A549 (cell line): ENCODE data around the gene SHKBP1. TPM values are rescaled to one million over a fixed set of nuclear protein-coding genes. Genes with fewer than 3 reads are reported as not detected.

ENCODE experiments used
- ATAC-seq, 2 experiments: fragments of 200-7000 bp in 1 of 2; fragments of >200 bp in 1 of 2; cut with Nextera tagmentation in 1 of 2; cut with Tn5 transposase in 1 of 2; 3 replicates each; pipeline versions ENCODE4 v1.8.0 to v1.9.1; 2018 to 2020; ENCODE audit warnings: mild to moderate bottlenecking in 1 of 2, moderate library complexity in 1 of 2
- CTCF ChIA-PET: fragments of 300-600 bp; sonication (Branson Sonifier 250); formaldehyde crosslinking; extraction: SDS; loops from one replicate; lab custom pipeline; 2021; ENCODE audit warnings: antibody characterized with exemption, inconsistent platforms; lab: Yijun Ruan, JAX
- POLR2A ChIA-PET: fragments of 350-600 bp; formaldehyde crosslinking; extraction: SDS; loops from one replicate; lab custom pipeline; 2021; ENCODE audit warnings: antibody characterized with exemption, inconsistent platforms; lab: Yijun Ruan, JAX
- DNase-seq, 2 experiments: peaks; one replicate each; pipeline versions ENCODE4 v3.0.0 to v3.0.0-alpha.2; 2011 to 2016; ENCODE audit warnings: low read depth in 1 of 2, low spot score in 1 of 2
- FAIRE-seq: peaks from 2 replicates; lab custom pipeline; 2011; peaks lifted over from hg19 to GRCh38; lab: Jason Lieb, UNC
- H3K27ac ChIP-seq, 2 experiments: fragments of >200 bp; sonication (Bioruptor Twin); formaldehyde crosslinking; 3 replicates each; pipeline ENCODE4 v1.5.1; 2016 to 2017
- H3K4me1 ChIP-seq: fragments of >200 bp; sonication (Bioruptor Twin); formaldehyde crosslinking; 3 replicates; pipeline ENCODE4 v1.6.1; 2016
- H3K4me2 ChIP-seq: fragments of >200 bp; sonication (Bioruptor Twin); formaldehyde crosslinking; 3 replicates; pipeline ENCODE4 v1.6.1; 2016
- H3K4me3 ChIP-seq: fragments of >200 bp; sonication (Bioruptor Twin); formaldehyde crosslinking; 3 replicates; pipeline ENCODE4 v1.5.1; 2016
- H3K9me3 ChIP-seq: fragments of >200 bp; sonication (Bioruptor Twin); formaldehyde crosslinking; 3 replicates; pipeline ENCODE4 v1.6.1; 2016
- BHLHE40 ChIP-seq: IDR thresholded peaks from 2 replicates; pipeline ENCODE4 v1.6.1; 2012; ENCODE audit warnings: low read depth, low read length, inconsistent platforms
- CBX2 ChIP-seq: fragments of 200-600 bp; sonication (generic); IDR thresholded peaks from 2 replicates; pipeline ENCODE4 v1.6.1; 2016; ENCODE audit warnings: low read depth, mild to moderate bottlenecking, borderline replicate concordance
- CBX8 ChIP-seq: fragments of 200-600 bp; sonication (generic); IDR thresholded peaks from 2 replicates; pipeline ENCODE4 v1.6.1; 2016
- EHMT2 ChIP-seq: fragments of 200-600 bp; sonication (generic); IDR thresholded peaks from 2 replicates; pipeline ENCODE4 v1.6.1; 2016; ENCODE audit warnings: antibody characterized with exemption, low read depth, mild to moderate bottlenecking, moderate library complexity
- FOSB ChIP-seq: fragments of 250-450 bp; sonication (Bioruptor Pico); IDR thresholded peaks from 2 replicates; pipeline ENCODE4 v1.5.0; 2020; ENCODE audit warnings: mild to moderate bottlenecking, moderate library complexity
- FOSL2 ChIP-seq, 2 experiments: fragments of 450-650 bp in 1 of 2; fragments of >200 bp in 1 of 2; sonication (Bioruptor Twin) in 1 of 2; formaldehyde crosslinking; IDR thresholded peaks; 2 replicates each; pipeline versions ENCODE4 v1.5.0 to v1.6.1; 2016 to 2020; ENCODE audit warnings: mild to moderate bottlenecking in 1 of 2, moderate library complexity in 1 of 2
- GATA3 ChIP-seq: IDR thresholded peaks from 2 replicates; pipeline ENCODE4 v1.6.1; 2012; ENCODE audit warnings: borderline replicate concordance
- HDAC2 ChIP-seq: fragments of 200-600 bp; sonication (generic); IDR thresholded peaks from 2 replicates; pipeline ENCODE4 v1.6.1; 2016
- HEYL ChIP-seq: fragments of 250-450 bp; sonication (Bioruptor Pico); IDR thresholded peaks from 2 replicates; pipeline ENCODE4 v1.8.0; 2021; ENCODE audit warnings: mild to moderate bottlenecking, moderate library complexity
- HOXB5 ChIP-seq: fragments of 250-450 bp; sonication (Bioruptor Pico); IDR thresholded peaks from 2 replicates; pipeline ENCODE4 v1.5.0; 2020; ENCODE audit warnings: mild to moderate bottlenecking, moderate library complexity
- JUNB ChIP-seq: fragments of >200 bp; sonication (Bioruptor Twin); formaldehyde crosslinking; IDR thresholded peaks from 2 replicates; pipeline ENCODE4 v1.6.1; 2016
- KDM1A ChIP-seq: fragments of 200-600 bp; sonication (generic); IDR thresholded peaks from 2 replicates; pipeline ENCODE4 v1.6.1; 2016; ENCODE audit warnings: low read depth, mild to moderate bottlenecking
- MAZ ChIP-seq: fragments of 150-350 bp; IDR thresholded peaks from 2 replicates; pipeline ENCODE4 v1.6.1; 2014; ENCODE audit warnings: antibody characterized with exemption, low read depth, low read length, borderline replicate concordance
- MYC ChIP-seq: IDR thresholded peaks from 2 replicates; pipeline ENCODE4 v1.6.1; 2012; ENCODE audit warnings: mild to moderate bottlenecking, inconsistent platforms, low read length, improper control_type of control experiment, borderline replicate concordance
- NR3C1 ChIP-seq: fragments of >200 bp; sonication (Bioruptor Twin); formaldehyde crosslinking; IDR thresholded peaks from 3 replicates; pipeline ENCODE4 v1.6.1; 2017
- PHF8 ChIP-seq: fragments of 200-600 bp; sonication (generic); IDR thresholded peaks from 2 replicates; pipeline ENCODE4 v1.6.1; 2016; ENCODE audit warnings: low read depth, mild to moderate bottlenecking, antibody characterized with exemption, moderate library complexity, borderline replicate concordance
- POLR2A ChIP-seq: IDR thresholded peaks from 2 replicates; pipeline ENCODE4 v1.6.1; 2012; ENCODE audit warnings: mild to moderate bottlenecking, low read length
- POLR2AphosphoS2 ChIP-seq: conservative IDR thresholded peaks from 2 replicates; pipeline ENCODE4 v1.6.1; 2012; ENCODE audit warnings: low read length, improper control_type of control experiment, inconsistent platforms
- RCOR1 ChIP-seq: fragments of 150-350 bp; IDR thresholded peaks from 2 replicates; pipeline ENCODE4 v1.6.1; 2014; ENCODE audit warnings: antibody characterized with exemption, low read length, low read depth
- SMC3 ChIP-seq: fragments of >200 bp; sonication (Bioruptor Twin); formaldehyde crosslinking; IDR thresholded peaks from 3 replicates; pipeline ENCODE4 v1.6.1; 2018; ENCODE audit warnings: inconsistent platforms
- TFCP2L1 ChIP-seq: fragments of 250-450 bp; sonication (Bioruptor Pico); IDR thresholded peaks from 2 replicates; pipeline ENCODE4 v1.5.0; 2021; ENCODE audit warnings: mild to moderate bottlenecking
- ZFP36 ChIP-seq: fragments of 450-650 bp; IDR thresholded peaks from 2 replicates; pipeline ENCODE4 v1.6.1; 2014; ENCODE audit warnings: borderline replicate concordance; ENCODE audit not compliant: partially characterized antibody
- ZSCAN20 ChIP-seq: fragments of 250-450 bp; sonication (Bioruptor Pico); IDR thresholded peaks from 2 replicates; pipeline ENCODE4 v1.8.0; 2022; ENCODE audit warnings: mild to moderate bottlenecking, moderate library complexity
- WGBS: methylation state at CpG from one replicate; pipeline ENCODE4 v1.1.6; 2017; ENCODE audit errors: missing lambda C conversion rate; 5-methylcytosine and 5-hydroxymethylcytosine counted together
- polyA plus RNA-seq, 4 experiments: library from polyadenylated mRNA; depleted of rRNA in 3 of 4; stranded (reverse); fragments of >200 nt; fragmentation: RNase III in 1 of 4; extraction: RNeasy Plus Mini Kit Qiagen cat#74134 plus additional on column Dnase treatment in 1 of 4; gene quantifications; 2 replicates in 3 of 4; 3 replicates in 1 of 4; pipeline ENCODE4 v1.2.3, GENCODE V29; 2011 to 2017
- TF ChIP-seq, protein P1 (sequence below): fragments of 250-450 bp; sonication (Bioruptor Pico); IDR thresholded peaks from 2 replicates; pipeline ENCODE4 v1.5.0; 2020; ENCODE audit warnings: low read depth, mild to moderate bottlenecking, moderate library complexity
- TF ChIP-seq, protein P2 (sequence below): fragments of >200 bp; sonication (Bioruptor Twin); formaldehyde crosslinking; IDR thresholded peaks from 3 replicates; pipeline ENCODE4 v1.5.1; 2016
- TF ChIP-seq, protein P3 (sequence below): fragments of >200 bp; sonication (Bioruptor Twin); formaldehyde crosslinking; IDR thresholded peaks from 2 replicates; pipeline ENCODE4 v1.6.1; 2016
- TF ChIP-seq, protein P4 (sequence below): fragments of 200-600 bp; sonication (generic); IDR thresholded peaks from 2 replicates; pipeline ENCODE4 v1.6.1; 2016; ENCODE audit warnings: antibody characterized with exemption, mild to moderate bottlenecking, moderate library complexity
- TF ChIP-seq, protein P5 (sequence below): IDR thresholded peaks from 2 replicates; pipeline ENCODE4 v1.6.1; 2012

Gene SHKBP1
- polyA plus RNA-seq, 2 of the 4 experiments (the other 2 are of a cell fraction): 75.2 to 123 TPM

DNA sequence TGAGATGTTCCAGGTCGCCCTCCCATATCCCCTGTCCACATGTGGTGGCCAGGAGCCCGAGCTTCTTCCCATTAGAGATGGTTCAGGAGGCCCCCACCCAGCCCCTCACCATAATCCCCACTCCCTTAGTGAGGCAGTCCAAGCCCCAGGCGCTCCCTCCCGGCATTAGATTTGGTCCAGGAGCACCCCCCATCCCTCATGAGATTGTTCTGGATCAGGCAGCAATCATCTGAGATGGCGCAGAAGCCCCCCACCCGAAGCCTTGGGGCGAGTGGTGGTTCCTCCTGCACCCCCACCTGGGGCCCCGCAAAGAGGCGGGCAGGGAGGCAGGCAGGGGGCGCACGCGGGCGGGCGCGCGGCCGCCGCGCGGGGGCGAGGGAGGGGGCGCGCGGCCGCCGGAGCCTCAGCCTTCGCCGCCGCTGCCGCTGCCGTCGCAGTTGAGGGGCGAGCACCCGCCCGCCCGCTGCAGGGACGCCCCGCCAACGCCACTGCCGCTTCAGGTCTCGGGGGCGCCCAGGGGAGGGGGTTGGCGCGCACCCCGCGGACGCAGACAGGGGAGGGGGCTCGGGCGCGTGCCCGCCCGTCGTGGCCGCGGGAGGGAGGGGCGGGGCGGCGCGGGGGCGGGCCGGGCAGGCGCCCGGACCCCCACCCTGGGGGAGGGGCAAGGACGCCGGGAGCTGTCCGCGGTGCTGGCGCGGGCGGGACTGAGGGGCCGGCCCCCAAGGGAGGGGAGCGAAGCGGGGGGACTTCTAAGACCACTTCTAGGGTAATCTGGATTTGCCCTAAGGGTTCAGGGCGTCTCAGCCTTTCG is 46.4 kb upstream of the SHKBP1 start:
- H3K27ac ChIP-seq: peak overlapping the region; percentile 51 to 79; a peak in 5 of 6 replicates
- WGBS: 9% methylated on average over 23 of the region's 75 CpGs
- peak overlapping the region; percentile 76 for H3K4me2 ChIP-seq
- CTCF ChIA-PET: interaction anchor here (0.6 to 58.9 kb wide), 34 partner anchors 9 to 625 kb away, joined by 3 to 2247 read pairs (median 4); partner anchors contain the start of genes BLVRB, LTBP4 and SERTAD1
- peaks cover 17% of the 10 kb centered on the region for H3K4me1 ChIP-seq
- FAIRE-seq: no peak
- peak in 1 of 2 experiments; percentile 77 for DNase-seq
- TF ChIP-seq HOXB5: 0 out of 2 replicates have a peak, but pooled peaks have one; percentile 38
- TF ChIP-seq MAZ: 0 out of 2 replicates have a peak, but pooled peaks have one; percentile 53
- TF ChIP-seq CBX2: no peak
- TF ChIP-seq POLR2AphosphoS2: no peak
- TF ChIP-seq, protein P1, sequence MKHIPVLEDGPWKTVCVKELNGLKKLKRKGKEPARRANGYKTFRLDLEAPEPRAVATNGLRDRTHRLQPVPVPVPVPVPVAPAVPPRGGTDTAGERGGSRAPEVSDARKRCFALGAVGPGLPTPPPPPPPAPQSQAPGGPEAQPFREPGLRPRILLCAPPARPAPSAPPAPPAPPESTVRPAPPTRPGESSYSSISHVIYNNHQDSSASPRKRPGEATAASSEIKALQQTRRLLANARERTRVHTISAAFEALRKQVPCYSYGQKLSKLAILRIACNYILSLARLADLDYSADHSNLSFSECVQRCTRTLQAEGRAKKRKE: no peak
- TF ChIP-seq MYC: no peak
- TF ChIP-seq, protein P2, sequence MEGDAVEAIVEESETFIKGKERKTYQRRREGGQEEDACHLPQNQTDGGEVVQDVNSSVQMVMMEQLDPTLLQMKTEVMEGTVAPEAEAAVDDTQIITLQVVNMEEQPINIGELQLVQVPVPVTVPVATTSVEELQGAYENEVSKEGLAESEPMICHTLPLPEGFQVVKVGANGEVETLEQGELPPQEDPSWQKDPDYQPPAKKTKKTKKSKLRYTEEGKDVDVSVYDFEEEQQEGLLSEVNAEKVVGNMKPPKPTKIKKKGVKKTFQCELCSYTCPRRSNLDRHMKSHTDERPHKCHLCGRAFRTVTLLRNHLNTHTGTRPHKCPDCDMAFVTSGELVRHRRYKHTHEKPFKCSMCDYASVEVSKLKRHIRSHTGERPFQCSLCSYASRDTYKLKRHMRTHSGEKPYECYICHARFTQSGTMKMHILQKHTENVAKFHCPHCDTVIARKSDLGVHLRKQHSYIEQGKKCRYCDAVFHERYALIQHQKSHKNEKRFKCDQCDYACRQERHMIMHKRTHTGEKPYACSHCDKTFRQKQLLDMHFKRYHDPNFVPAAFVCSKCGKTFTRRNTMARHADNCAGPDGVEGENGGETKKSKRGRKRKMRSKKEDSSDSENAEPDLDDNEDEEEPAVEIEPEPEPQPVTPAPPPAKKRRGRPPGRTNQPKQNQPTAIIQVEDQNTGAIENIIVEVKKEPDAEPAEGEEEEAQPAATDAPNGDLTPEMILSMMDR: peak; percentile 87
- TF ChIP-seq TFCP2L1: no peak
- peak; percentile 40 for TF ChIP-seq SMC3
- TF ChIP-seq GATA3: no peak
- TF ChIP-seq, protein P3, sequence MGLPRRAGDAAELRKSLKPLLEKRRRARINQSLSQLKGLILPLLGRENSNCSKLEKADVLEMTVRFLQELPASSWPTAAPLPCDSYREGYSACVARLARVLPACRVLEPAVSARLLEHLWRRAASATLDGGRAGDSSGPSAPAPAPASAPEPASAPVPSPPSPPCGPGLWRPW: no peak
- TF ChIP-seq FOSL2 (IDR thresholded peaks at IDR 0.05): 0 out of 2 replicates have a peak, but pooled peaks have one; percentile 2
- TF ChIP-seq FOSL2 (CRISPR knock-in tag; IDR thresholded peaks at IDR 0.05): no peak
- no peak for TF ChIP-seq ZFP36
- TF ChIP-seq, protein P4, sequence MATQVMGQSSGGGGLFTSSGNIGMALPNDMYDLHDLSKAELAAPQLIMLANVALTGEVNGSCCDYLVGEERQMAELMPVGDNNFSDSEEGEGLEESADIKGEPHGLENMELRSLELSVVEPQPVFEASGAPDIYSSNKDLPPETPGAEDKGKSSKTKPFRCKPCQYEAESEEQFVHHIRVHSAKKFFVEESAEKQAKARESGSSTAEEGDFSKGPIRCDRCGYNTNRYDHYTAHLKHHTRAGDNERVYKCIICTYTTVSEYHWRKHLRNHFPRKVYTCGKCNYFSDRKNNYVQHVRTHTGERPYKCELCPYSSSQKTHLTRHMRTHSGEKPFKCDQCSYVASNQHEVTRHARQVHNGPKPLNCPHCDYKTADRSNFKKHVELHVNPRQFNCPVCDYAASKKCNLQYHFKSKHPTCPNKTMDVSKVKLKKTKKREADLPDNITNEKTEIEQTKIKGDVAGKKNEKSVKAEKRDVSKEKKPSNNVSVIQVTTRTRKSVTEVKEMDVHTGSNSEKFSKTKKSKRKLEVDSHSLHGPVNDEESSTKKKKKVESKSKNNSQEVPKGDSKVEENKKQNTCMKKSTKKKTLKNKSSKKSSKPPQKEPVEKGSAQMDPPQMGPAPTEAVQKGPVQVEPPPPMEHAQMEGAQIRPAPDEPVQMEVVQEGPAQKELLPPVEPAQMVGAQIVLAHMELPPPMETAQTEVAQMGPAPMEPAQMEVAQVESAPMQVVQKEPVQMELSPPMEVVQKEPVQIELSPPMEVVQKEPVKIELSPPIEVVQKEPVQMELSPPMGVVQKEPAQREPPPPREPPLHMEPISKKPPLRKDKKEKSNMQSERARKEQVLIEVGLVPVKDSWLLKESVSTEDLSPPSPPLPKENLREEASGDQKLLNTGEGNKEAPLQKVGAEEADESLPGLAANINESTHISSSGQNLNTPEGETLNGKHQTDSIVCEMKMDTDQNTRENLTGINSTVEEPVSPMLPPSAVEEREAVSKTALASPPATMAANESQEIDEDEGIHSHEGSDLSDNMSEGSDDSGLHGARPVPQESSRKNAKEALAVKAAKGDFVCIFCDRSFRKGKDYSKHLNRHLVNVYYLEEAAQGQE: peak; percentile 90; the same call in 1 of the 2 replicates
- H3K4me3 ChIP-seq: peak overlapping the region; percentile 50
- ATAC-seq: peak; percentile 23 to 29; a peak in 5 of 6 replicates
- H3K9me3 ChIP-seq: no peaks in the 10 kb centered on the region
- POLR2A ChIA-PET: interaction anchor here (1.2 kb wide), 1 partner anchor 67 kb away, joined by 5 read pairs; no protein-coding TSS in a partner anchor

DNA sequence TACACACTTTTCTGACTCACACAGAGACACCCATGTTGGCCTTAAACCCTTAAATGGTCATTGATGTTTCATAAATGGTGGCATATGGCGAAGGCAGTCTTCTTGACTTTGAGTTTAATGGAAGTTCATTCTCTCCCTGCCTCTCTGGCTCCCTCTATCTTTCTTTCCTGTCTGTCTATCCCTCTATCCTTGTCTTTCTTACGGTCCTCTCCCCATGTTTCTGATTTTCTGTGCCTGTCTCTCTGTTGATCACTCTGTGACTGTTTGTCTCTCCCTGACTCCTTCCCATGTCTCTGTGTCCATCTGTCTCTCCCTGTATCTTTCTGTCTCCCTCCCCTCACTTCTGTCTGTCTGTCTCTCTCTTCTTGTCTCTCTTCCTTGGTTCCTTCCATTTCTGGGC is 43.2 kb upstream of the SHKBP1 start:
- Histone ChIP-seq H3K4me2 (no peak overlapping the region), H3K4me3 (no peak overlapping the region), H3K9me3 (no peaks in the 10 kb centered on the region), H3K27ac (no peak overlapping the region), H3K4me1 (peaks cover 17% of the 10 kb centered on the region)
- POLR2A ChIA-PET: no interaction called here
- FAIRE-seq (peak; percentile 80), ATAC-seq (peak in 1 of 2 experiments; percentile 37; a peak in 3 of 6 replicates), DNase-seq (peak; percentile 66 to 80)
- WGBS: 64% methylated on average over 2 of the region's 2 CpGs
- CTCF ChIA-PET: interaction anchor here (0.6 to 58.9 kb wide), 25 partner anchors 1 to 611 kb away, joined by 3 to 2247 read pairs (median 8); partner anchors contain the start of genes BLVRB and LTBP4
- no peak for TF ChIP-seq GATA3
- no peak for TF ChIP-seq FOSB (CRISPR knock-in tag)
- no peak for TF ChIP-seq MYC
- no peak for TF ChIP-seq EHMT2
- TF ChIP-seq HDAC2: no peak
- no peak for TF ChIP-seq POLR2AphosphoS2
- TF ChIP-seq HEYL (CRISPR knock-in tag): no peak
- TF ChIP-seq, protein P5, sequence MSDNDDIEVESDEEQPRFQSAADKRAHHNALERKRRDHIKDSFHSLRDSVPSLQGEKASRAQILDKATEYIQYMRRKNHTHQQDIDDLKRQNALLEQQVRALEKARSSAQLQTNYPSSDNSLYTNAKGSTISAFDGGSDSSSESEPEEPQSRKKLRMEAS: no peak
- TF ChIP-seq KDM1A: no peak
- no peak for TF ChIP-seq RCOR1
- no peak for TF ChIP-seq JUNB
- no peak for TF ChIP-seq BHLHE40
- TF ChIP-seq PHF8: no peak
- no peak for TF ChIP-seq ZSCAN20 (CRISPR knock-in tag)
- no peak for TF ChIP-seq CBX8
- TF ChIP-seq, protein P2: peak; percentile 54
- TF ChIP-seq NR3C1: no peak
- no peak for TF ChIP-seq POLR2A
